ENCODE data around the gene RPL7A. TPM values are rescaled to one million over a fixed set of nuclear protein-coding genes. Genes with fewer than 3 reads are reported as not detected.

RPL7A gene
- 1,000 to 10,000 TPM; 2,499 to 2,534 TPM for total RNA-seq

DNA sequence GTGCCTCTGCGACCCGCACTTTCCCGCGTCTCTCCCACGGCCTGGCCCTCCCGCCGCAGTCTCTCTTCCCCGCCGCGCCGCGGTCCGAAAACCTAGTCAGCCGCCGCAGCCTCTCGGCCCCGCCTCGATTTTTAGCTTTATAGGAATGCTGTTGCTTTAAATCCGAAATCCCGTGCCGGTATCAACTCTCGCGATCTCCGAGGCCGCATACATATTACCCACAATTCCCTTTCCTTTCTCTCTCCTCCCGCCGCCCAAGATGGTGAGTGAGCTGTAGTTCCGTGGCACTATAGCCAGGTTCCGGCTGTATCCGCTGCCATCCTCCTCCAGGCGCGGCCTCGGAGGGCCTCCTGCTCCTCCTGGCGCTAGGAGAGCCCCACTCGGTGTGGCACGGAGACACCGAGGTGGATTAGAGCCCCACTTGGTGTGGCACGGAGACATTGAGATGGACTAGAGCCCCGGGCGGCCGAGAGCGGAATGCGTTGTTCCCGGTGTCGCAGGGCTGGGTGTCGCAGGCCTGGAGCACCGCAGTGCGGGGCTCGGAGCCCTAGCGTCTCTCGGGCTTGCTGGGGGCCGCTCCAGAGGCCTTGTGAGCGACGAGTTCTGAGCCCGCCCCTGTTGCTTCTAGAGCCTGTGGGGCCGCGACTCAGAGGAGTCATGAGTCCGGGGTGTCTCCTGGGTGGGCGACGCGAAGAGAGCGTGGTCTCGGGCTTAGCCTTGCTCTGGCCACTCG lies at the start of gene RPL7A, which contains the start of gene MED22:
RPL7A (plus strand) TSS at position 234 of the 733 bp plus-strand sequence; CDS start at position 260, 26 bp downstream.
MED22 (minus strand) TSS at position 147 of the 733 bp plus-strand sequence. CDS start 1,469 bp downstream, outside the sequence.

DNA sequence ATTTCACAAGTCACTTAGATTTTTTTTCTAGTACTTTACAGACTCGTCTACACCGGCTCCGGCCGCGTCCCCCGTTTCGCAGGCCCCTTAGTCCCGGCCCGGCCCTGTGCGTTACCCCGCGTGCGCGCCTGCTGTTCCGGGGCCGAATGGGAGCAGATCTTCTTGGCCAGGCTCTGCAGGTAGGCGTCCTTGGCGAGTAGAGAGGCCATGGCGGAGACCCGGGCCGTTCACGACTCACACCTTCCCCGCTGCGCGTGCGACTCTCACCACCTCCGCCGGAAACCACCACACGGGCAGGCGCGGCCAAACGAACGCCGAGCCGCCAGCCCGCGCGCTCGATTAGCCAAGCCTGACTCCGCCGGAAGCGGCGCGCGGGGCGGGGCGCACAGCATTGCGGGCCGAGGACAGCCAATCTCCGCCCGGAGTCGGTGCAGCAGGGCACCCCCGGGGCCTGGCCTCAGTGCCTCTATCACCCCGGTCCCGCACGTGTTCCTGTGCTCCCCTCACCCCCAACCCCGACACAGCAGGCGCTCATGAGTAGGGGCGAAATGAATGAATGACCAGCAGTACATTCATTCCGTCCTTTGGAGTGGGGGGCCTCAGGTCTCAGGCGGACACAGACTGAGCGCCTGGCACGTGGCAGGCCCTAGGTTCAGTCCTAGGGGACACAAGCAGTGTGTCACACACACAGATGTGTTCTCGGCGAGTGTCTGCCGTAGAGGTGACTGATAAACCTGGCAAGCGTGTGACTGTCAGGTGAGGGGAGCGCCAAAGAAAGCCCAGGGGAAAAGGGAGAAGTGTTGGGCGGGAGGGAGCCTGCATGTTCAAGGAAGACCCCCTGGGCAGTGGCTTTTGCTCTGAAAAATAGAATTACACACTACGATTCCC lies 11.8 kb upstream of the RPL7A start, which contains the start of gene SURF6:
SURF6 (minus strand) TSS at position 265 of the 888 bp plus-strand sequence; CDS start at position 209, 56 bp downstream.

DNA sequence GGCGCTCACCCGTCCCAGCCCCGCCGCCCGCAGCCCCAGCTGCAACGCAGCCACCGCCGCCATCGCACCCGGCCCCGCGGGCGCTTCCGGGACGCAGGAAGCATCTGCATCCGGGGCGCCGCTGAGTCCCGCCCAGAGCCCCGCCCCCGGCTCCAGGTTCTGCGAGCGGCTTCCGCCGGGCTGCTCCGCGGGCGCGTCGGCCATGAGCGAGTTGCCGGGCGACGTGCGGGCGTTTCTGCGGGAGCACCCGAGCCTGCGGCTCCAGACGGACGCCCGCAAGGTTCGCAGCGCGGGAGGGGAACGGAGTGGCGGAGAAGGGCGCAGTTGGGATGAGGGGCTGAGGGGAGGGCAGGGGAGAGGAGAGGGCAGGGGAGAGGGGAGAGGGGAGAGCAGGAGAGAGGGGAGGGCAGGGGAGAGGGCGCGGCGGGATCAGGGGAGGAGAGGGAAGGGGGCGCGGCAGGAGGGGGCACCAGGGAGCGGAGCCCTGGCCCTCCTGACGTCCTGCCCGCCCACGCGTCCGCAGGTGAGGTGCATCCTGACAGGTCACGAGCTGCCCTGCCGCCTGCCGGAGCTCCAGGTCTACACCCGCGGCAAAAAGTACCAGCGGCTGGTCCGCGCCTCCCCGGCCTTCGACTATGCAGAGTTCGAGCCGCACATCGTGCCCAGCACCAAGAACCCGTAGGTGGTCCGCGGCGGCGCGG lies 8.5 kb downstream of the RPL7A start, which contains the start of the genes SURF1 and SURF2:
SURF1 (minus strand) TSS at position 97 of the 701 bp plus-strand sequence; CDS start at position 63, 34 bp downstream.
SURF2 (plus strand) TSS at position 160 of the 701 bp plus-strand sequence; CDS start at position 203, 43 bp downstream.

DNA sequence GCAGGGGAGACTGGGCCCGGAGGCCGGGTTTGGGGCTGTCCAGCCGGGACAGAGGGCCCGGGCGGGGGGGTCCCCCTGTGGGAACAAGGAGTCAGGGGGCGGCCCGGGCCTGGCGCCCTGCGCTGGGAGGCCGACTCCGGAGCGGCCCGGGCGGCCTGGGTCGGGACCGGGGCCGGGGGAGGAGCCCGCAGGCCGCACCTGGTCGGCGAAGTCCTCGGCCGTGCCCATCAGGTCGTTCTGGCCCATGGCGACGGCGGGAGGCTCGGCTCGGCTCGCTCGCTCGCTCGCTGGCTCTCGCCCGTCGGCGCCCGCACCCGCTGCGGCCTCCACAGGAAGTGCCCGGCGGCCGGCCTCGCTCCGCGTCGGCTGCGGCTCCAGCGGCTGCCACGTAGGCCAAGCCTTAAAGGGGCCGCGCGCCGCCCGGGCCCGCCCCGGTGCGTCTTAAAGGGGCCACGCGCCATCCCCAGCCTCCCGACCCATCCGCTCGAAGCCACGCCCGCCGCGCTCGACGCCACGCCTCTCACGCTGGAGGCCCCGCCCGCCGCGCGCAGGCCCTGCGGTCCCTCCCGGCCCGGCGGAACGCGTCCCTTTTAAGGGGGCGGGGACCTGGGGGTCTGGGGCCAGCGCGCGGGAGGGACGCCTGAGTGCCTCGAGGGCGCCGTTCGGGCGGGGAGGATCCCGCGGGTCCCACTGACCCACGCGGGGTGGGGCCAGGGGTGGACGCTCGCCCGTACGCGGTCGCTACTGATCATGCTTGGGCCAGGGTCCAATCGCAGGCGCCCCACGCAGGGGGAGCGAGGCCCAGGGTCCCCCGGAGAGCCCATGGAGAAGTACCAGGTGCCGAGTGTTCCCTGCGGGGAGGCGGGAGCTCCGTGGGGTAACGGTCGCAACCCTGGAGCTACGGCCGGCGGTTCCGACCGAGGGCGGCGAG lies 28.0 kb downstream of the RPL7A start, which contains the start of the genes STKLD1 and SURF4:
STKLD1 (plus strand) TSS at position 643 of the 931 bp plus-strand sequence; CDS start at position 751, 108 bp downstream.
SURF4 (minus strand) TSS at position 337 of the 931 bp plus-strand sequence; CDS start at position 246, 91 bp downstream.

Other genes starting within 250 kb of the RPL7A start
- 10 to 100 TPM; 82.4 to 83.8 TPM for gene RALGDS, start 227.0 kb upstream of the RPL7A start, total RNA-seq
- 1 to 10 TPM; 4.7 to 5.1 TPM for gene GBGT1, start 184.3 kb upstream of the RPL7A start, total RNA-seq
- not detected for gene OBP2B, start 139.0 kb upstream of the RPL7A start, total RNA-seq
- under 1 TPM; 0.22 to 0.50 TPM for gene ABO, start 73.0 kb upstream of the RPL7A start, total RNA-seq
- gene SURF6, start 12.0 kb upstream of the RPL7A start, total RNA-seq, result 10 to 100 TPM; 17.0 to 17.9 TPM
- 10 to 100 TPM; 22.9 to 23.1 TPM for gene MED22, start 87 bp upstream of the RPL7A start, total RNA-seq
- gene SURF1, start 8.3 kb downstream of the RPL7A start, total RNA-seq, result 10 to 100 TPM; 38.3 to 40.0 TPM
- 10 to 100 TPM; 15.1 to 16.5 TPM for gene SURF2, start 8.3 kb downstream of the RPL7A start, total RNA-seq
- 100 to 1,000 TPM; 127 to 138 TPM for gene SURF4, start 27.8 kb downstream of the RPL7A start, total RNA-seq
- gene STKLD1, start 28.1 kb downstream of the RPL7A start, total RNA-seq, result 1 to 10 TPM; 1.0 to 1.1 TPM
- gene REXO4, start 69.8 kb downstream of the RPL7A start, total RNA-seq, result 10 to 100 TPM; 22.1 to 27.4 TPM
- gene ADAMTS13, start 74.1 kb downstream of the RPL7A start, total RNA-seq, result 1 to 10 TPM; 1.6 to 1.7 TPM
- 1 to 10 TPM; 1.6 to 1.9 TPM for gene CACFD1, start 111.8 kb downstream of the RPL7A start, total RNA-seq
- 1 to 10 TPM; 3.0 TPM for gene SLC2A6, start 130.9 kb downstream of the RPL7A start, total RNA-seq
- gene MYMK, start 176.7 kb downstream of the RPL7A start, total RNA-seq, result not detected
- gene ADAMTSL2, start 186.5 kb downstream of the RPL7A start, total RNA-seq, result not detected